ENCODE data around the gene FOLR2. TPM values are rescaled to one million over a fixed set of nuclear protein-coding genes. Genes with fewer than 3 reads are reported as not detected.

FOLR2 gene
- total RNA-seq = not detected in 2 replicates

GRCh38 chr11:72216638-72217037 lies at the start of gene FOLR2:
FOLR2 (plus strand) TSS chr11:72216794; CDS start chr11:72218585, 1,791 bp downstream.

DNA sequence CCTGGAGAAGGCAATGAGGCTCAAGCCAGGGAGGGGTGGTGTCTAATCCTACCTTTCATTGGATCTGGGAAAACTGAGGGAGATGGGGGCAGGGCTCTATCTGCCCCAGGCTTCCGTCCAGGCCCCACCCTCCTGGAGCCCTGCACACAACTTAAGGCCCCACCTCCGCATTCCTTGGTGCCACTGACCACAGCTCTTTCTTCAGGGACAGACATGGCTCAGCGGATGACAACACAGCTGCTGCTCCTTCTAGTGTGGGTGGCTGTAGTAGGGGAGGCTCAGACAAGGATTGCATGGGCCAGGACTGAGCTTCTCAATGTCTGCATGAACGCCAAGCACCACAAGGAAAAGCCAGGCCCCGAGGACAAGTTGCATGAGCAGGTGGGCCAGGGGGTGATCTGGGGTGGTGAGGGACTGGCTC lies 24.6 kb upstream of the FOLR2 start, which contains the start of gene FOLR1:
Gene FOLR1 (plus strand): TSS at position 180 of the 421 bp plus-strand sequence. CDS start 34 bp downstream, at position 214.

GRCh38 chr11:72224564-72225410 lies 8.2 kb downstream of the FOLR2 start, which contains the start of gene INPPL1:
INPPL1 (plus strand) TSS chr11:72224767; CDS start chr11:72224985, 218 bp downstream.

GRCh38 chr11:72244060-72244360 lies 27.4 kb downstream of the FOLR2 start, which contains the start of gene PHOX2A:
PHOX2A (minus strand) TSS chr11:72244176; CDS start chr11:72244004, 172 bp downstream.

Other genes with a start within 250 kb of the FOLR2 start
- 3.3 and 3.7 TPM in 2 replicates for gene IL18BP, start 217.9 kb upstream of the FOLR2 start, total RNA-seq
- gene NUMA1, start 136.3 kb upstream of the FOLR2 start, total RNA-seq = 132 and 185 TPM in 2 replicates
- 3.7 and 5.3 TPM in 2 replicates for gene LRRC51, start 135.9 kb upstream of the FOLR2 start, total RNA-seq
- gene LAMTOR1, start 113.5 kb upstream of the FOLR2 start, total RNA-seq = 132 and 155 TPM in 2 replicates
- not detected in 2 replicates for gene TOMT, start 110.9 kb upstream of the FOLR2 start, total RNA-seq
- 25.5 and 43.1 TPM in 2 replicates for gene ANAPC15, start 104.1 kb upstream of the FOLR2 start, total RNA-seq
- 2.1 TPM in 1 of 2 replicates, not detected in the other for gene FOLR3, start 81.1 kb upstream of the FOLR2 start, total RNA-seq
- not detected in 2 replicates for gene FOLR1, start 24.7 kb upstream of the FOLR2 start, total RNA-seq
- 92.4 and 138 TPM in 2 replicates for gene INPPL1, start 8.0 kb downstream of the FOLR2 start, total RNA-seq
- not detected in 2 replicates for gene PHOX2A, start 27.4 kb downstream of the FOLR2 start, total RNA-seq
- 36.5 and 72.6 TPM in 2 replicates for gene CLPB, start 217.7 kb downstream of the FOLR2 start, total RNA-seq